ENCODE results near the gene GASK1B.

GRCh38 chr4:158176108-158176507, 3.3 kb upstream of the GASK1B start:
- TF ChIP-seq, protein P1, sequence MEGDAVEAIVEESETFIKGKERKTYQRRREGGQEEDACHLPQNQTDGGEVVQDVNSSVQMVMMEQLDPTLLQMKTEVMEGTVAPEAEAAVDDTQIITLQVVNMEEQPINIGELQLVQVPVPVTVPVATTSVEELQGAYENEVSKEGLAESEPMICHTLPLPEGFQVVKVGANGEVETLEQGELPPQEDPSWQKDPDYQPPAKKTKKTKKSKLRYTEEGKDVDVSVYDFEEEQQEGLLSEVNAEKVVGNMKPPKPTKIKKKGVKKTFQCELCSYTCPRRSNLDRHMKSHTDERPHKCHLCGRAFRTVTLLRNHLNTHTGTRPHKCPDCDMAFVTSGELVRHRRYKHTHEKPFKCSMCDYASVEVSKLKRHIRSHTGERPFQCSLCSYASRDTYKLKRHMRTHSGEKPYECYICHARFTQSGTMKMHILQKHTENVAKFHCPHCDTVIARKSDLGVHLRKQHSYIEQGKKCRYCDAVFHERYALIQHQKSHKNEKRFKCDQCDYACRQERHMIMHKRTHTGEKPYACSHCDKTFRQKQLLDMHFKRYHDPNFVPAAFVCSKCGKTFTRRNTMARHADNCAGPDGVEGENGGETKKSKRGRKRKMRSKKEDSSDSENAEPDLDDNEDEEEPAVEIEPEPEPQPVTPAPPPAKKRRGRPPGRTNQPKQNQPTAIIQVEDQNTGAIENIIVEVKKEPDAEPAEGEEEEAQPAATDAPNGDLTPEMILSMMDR (IDR thresholded peaks at IDR 0.05): no peak
- TF ChIP-seq POLR2A (IDR thresholded peaks at IDR 0.05): no peak

Measured in heart left ventricle (tissue), 13 donors.